Endothelial cell of hepatic sinusoid (primary cell): ENCODE results near the gene NAA25.
"Not testable (repeated sequence)": the region's sequence is repeated elsewhere in the genome, so short reads cannot be mapped to it uniquely, and the experiment has no call there.

Experiments used
- in situ Hi-C: cut with HindIII; loops from 2 replicates; pipeline ENCODE4 v1.10.0; 2017; ENCODE audit warnings: low sequenced_read_pairs

NAA25 gene

GRCh38 chr12:112116232-112117060 is 7.9 kb upstream of the NAA25 start:
- in situ Hi-C loops, result no loop called here

GRCh38 chr12:112115259-112116045 is 6.9 kb upstream of the NAA25 start:
- in situ Hi-C loops, result no loop called here

GRCh38 chr12:112112409-112113133 is 4.0 kb upstream of the NAA25 start:
- in situ Hi-C loops, result no loop called here

- in situ Hi-C loops, result no loop called here
These were observed 3.3 kb upstream of the NAA25 start for GRCh38 chr12:112111931-112112330.

- in situ Hi-C loops, result not testable (repeated sequence)
These were observed 2.4 kb upstream of the NAA25 start for GRCh38 chr12:112110787-112111662.

- in situ Hi-C loops, result no loop called here
These were observed 1.0 kb downstream of the NAA25 start for GRCh38 chr12:112107306-112108201.

GRCh38 chr12:112105891-112106290 is 2.7 kb downstream of the NAA25 start:
- in situ Hi-C loops, result no loop called here

GRCh38 chr12:112103758-112104503 is 4.7 kb downstream of the NAA25 start:
- in situ Hi-C loops, result no loop called here

- in situ Hi-C loops, result not testable (repeated sequence)
These were observed 5.8 kb downstream of the NAA25 start for GRCh38 chr12:112102746-112103145.

- in situ Hi-C loops, result no loop called here
These were observed 6.5 kb downstream of the NAA25 start for GRCh38 chr12:112102127-112102526.

GRCh38 chr12:112100500-112100899 is 8.1 kb downstream of the NAA25 start:
- in situ Hi-C loops, result not testable (repeated sequence)

- in situ Hi-C loops, result no loop called here
These were observed 10.9 kb downstream of the NAA25 start for GRCh38 chr12:112097641-112098040.

- in situ Hi-C loops, result no loop called here
These were observed 11.9 kb downstream of the NAA25 start for GRCh38 chr12:112096667-112097066.

- in situ Hi-C loops, result no loop called here
These were observed 12.5 kb downstream of the NAA25 start for GRCh38 chr12:112096070-112096469.

- in situ Hi-C loops, result no loop called here
These were observed 17.0 kb downstream of the NAA25 start for GRCh38 chr12:112091563-112091962.

- in situ Hi-C loops, result no loop called here
These were observed 20.7 kb downstream of the NAA25 start for GRCh38 chr12:112087851-112088250.

- in situ Hi-C loops, result no loop called here
These were observed 21.3 kb downstream of the NAA25 start for GRCh38 chr12:112087055-112087850.

GRCh38 chr12:112066566-112066965 is 42.0 kb downstream of the NAA25 start:
- in situ Hi-C loops, result no loop called here
